Astrocyte (in vitro differentiated cells and primary cell): ENCODE data around the gene THY1.

Experiments
- EZH2 ChIP-seq: IDR thresholded peaks from 2 replicates; pipeline ENCODE4 v1.6.1; 2012; ENCODE audit warnings: mild to moderate bottlenecking, low read length, inconsistent platforms; ENCODE audit not compliant: insufficient read depth
- TF ChIP-seq, protein P1 (sequence below): IDR thresholded peaks from 2 replicates; pipeline ENCODE4 v1.5.1; 2011; ENCODE audit warnings: low read depth, mild to moderate bottlenecking, inconsistent platforms, low read length, moderate library complexity; ENCODE audit not compliant: insufficient read depth

DNA sequence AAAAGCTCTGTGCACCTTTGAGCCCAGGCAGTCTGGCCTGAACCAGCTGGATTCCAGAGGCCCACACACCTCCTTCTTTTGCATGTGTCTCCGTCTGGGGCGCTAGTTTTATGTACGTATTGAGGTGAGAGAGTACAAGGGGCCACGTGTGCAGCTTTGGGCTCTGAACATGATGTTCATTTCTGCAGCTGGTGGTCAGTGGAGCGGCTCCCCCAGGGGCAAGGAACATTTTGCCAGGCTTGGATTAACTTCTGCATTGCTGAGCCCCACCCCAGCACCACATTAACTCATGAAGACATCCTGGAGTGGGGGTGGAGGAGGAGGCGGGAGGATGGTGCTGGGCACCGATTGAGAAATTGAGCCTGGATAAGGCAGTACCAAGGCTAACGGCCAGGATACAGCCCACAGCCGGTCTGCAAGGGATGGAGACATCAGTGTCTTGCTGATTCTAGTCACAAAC is 55.3 kb downstream of the THY1 start:
- TF ChIP-seq, protein P1, sequence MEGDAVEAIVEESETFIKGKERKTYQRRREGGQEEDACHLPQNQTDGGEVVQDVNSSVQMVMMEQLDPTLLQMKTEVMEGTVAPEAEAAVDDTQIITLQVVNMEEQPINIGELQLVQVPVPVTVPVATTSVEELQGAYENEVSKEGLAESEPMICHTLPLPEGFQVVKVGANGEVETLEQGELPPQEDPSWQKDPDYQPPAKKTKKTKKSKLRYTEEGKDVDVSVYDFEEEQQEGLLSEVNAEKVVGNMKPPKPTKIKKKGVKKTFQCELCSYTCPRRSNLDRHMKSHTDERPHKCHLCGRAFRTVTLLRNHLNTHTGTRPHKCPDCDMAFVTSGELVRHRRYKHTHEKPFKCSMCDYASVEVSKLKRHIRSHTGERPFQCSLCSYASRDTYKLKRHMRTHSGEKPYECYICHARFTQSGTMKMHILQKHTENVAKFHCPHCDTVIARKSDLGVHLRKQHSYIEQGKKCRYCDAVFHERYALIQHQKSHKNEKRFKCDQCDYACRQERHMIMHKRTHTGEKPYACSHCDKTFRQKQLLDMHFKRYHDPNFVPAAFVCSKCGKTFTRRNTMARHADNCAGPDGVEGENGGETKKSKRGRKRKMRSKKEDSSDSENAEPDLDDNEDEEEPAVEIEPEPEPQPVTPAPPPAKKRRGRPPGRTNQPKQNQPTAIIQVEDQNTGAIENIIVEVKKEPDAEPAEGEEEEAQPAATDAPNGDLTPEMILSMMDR = no peak
- no peak for TF ChIP-seq EZH2
